Measurements from ENCODE around the gene UBE2N. TPM values are rescaled to one million over a fixed set of nuclear protein-coding genes. Genes with fewer than 3 reads are reported as not detected.
A peak's percentile ranks its signal among the peaks of the same experiment; 100 is the strongest.
"Not testable (repeated sequence)": the region's sequence is repeated elsewhere in the genome, so short reads cannot be mapped to it uniquely, and the experiment has no call there.

Gene UBE2N
- total RNA-seq, 4 donors from 2014 or later, result 18.0 to 26.4 (median 22.1) TPM

- TF ChIP-seq CTCF (IDR thresholded peaks at IDR 0.05) (no peak), POLR2A (IDR thresholded peaks at IDR 0.05) (no peak)
- H3K4me1 ChIP-seq, result peaks cover 0 to 34% (median 6%) of the 10 kb centered on the region in 4 donors
- H3K27ac ChIP-seq, result peak overlapping the region; percentile 90 to 97 (median 94)
- H3K9me3 ChIP-seq, result no peaks in the 10 kb centered on the region
- no peaks in the 10 kb centered on the region for H3K27me3 ChIP-seq
- H3K4me3 ChIP-seq, result peak overlapping the region; percentile 90 to 99 (median 97)
- H3K36me3 ChIP-seq, result no peaks in the 10 kb centered on the region
- no peak for DNase-seq
Measured at GRCh38 chr12:93442411-93443340, 929 bp upstream of the UBE2N start.

GRCh38 chr12:93441081-93441616 is 598 bp downstream of the UBE2N start:
- peaks cover 0 to 40% (median 8%) of the 10 kb centered on the region in 4 donors for H3K4me1 ChIP-seq
- peak; percentile 35 to 69 (median 68) for DNase-seq
- H3K4me3 ChIP-seq, result peak overlapping the region; percentile 90 to 99 (median 97)
- TF ChIP-seq CTCF (IDR thresholded peaks at IDR 0.05) (no peak), POLR2A (IDR thresholded peaks at IDR 0.05) (no peak)
- H3K36me3 ChIP-seq, result no peaks in the 10 kb centered on the region
- no peaks in the 10 kb centered on the region for H3K27me3 ChIP-seq
- no peaks in the 10 kb centered on the region for H3K9me3 ChIP-seq
- peak overlapping the region; percentile 90 to 97 (median 94) for H3K27ac ChIP-seq

- Histone ChIP-seq H3K27ac (peak overlapping the region in 2 of 4 donors; percentile 96 to 97), H3K4me1 (peaks cover 0 to 40% (median 8%) of the 10 kb centered on the region in 4 donors), H3K36me3 (no peaks in the 10 kb centered on the region), H3K27me3 (no peaks in the 10 kb centered on the region), H3K9me3 (no peaks in the 10 kb centered on the region), H3K4me3 (peak overlapping the region; percentile 90 to 99 (median 97))
- no peak for DNase-seq
- TF ChIP-seq POLR2A (IDR thresholded peaks at IDR 0.05) (no peak), CTCF (IDR thresholded peaks at IDR 0.05) (no peak)
Measured at GRCh38 chr12:93440043-93440835, 1.5 kb downstream of the UBE2N start.

- no peaks in the 10 kb centered on the region for H3K27me3 ChIP-seq
- no peak for TF ChIP-seq POLR2A (IDR thresholded peaks at IDR 0.05)
- no peak for DNase-seq
- H3K27ac ChIP-seq, result peak overlapping the region in 1 of 4 donors; percentile 21
- no peaks in the 10 kb centered on the region for H3K36me3 ChIP-seq
- H3K4me1 ChIP-seq, result peaks cover 0 to 40% (median 10%) of the 10 kb centered on the region in 4 donors
- no peak overlapping the region for H3K4me3 ChIP-seq
- H3K9me3 ChIP-seq, result no peaks in the 10 kb centered on the region
Measured at GRCh38 chr12:93438266-93439050, 3.3 kb downstream of the UBE2N start.

- Histone ChIP-seq H3K27ac (peak overlapping the region in 1 of 4 donors; percentile 43), H3K27me3 (no peaks in the 10 kb centered on the region), H3K36me3 (no peaks in the 10 kb centered on the region), H3K4me1 (peaks cover 0 to 18% (median 4%) of the 10 kb centered on the region in 4 donors), H3K4me3 (no peak overlapping the region), H3K9me3 (no peaks in the 10 kb centered on the region)
- TF ChIP-seq CTCF (IDR thresholded peaks at IDR 0.05) (no peak), POLR2A (IDR thresholded peaks at IDR 0.05) (no peak)
- no peak for DNase-seq
Measured at GRCh38 chr12:93434256-93434865, 7.4 kb downstream of the UBE2N start.

- H3K4me1 ChIP-seq, H3K27me3 ChIP-seq, H3K4me3 ChIP-seq, H3K36me3 ChIP-seq, DNase-seq, H3K27ac ChIP-seq, H3K9me3 ChIP-seq: not testable (repeated sequence)
Measured at GRCh38 chr12:93432031-93432430, 9.7 kb downstream of the UBE2N start.
